ENCODE measurements around the gene CHST11.

The CHST11 gene

DNA sequence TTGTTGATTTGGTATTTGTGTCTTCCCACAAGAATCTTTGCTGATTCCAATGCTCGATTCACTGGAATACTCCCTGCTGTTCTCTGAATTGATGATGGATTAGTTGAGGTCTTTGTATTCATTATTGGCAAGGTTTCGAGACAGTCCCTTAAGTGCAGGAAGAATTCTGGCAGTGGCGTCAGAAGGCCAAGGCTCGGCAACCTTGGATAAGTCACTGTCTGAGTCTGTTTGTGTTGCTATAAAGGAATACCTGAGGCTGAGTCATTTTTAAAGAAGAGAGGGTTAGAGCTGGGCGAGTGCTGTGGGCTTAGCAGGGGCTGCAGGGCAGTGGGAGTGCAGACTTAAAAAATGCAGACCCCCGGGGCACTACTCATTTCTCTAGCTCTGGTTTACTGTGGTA is 56.9 kb downstream of the CHST11 start:
- no peak overlapping the region for H3K9ac ChIP-seq (ENCODE audit: low read length)
- H3K27ac ChIP-seq (ENCODE audit: low read depth, low read length) = no peak overlapping the region
- H3K36me3 ChIP-seq (ENCODE audit: low read length) = no peaks in the 10 kb centered on the region
- no peak overlapping the region for H3K4me2 ChIP-seq (ENCODE audit: low read depth, low read length, poor library complexity, severe bottlenecking)
- no peak overlapping the region for H2AFZ ChIP-seq (ENCODE audit: low read depth, low read length, severe bottlenecking)
- H3F3A ChIP-seq (ENCODE audit: insufficient read depth) = no peaks in the 10 kb centered on the region
- H4K20me1 ChIP-seq (ENCODE audit: low read depth, low read length) = no peaks in the 10 kb centered on the region
- no peaks in the 10 kb centered on the region for H3K27me3 ChIP-seq (ENCODE audit: low read length)
- no peaks in the 10 kb centered on the region for H3K9me2 ChIP-seq (replicated peaks; ENCODE audit: insufficient read depth, low read length)
- TF ChIP-seq EZH2phosphoT487 (conservative IDR thresholded peaks at IDR 0.05; ENCODE audit: low read length) = no peak
- TF ChIP-seq CTCF (IDR thresholded peaks at IDR 0.05; ENCODE audit: insufficient read depth, low read length, poor library complexity, severe bottlenecking) = no peak
- H3K4me3 ChIP-seq (ENCODE audit: insufficient read depth, low read length, poor library complexity, severe bottlenecking) = no peak overlapping the region
- H3K9me3 ChIP-seq (ENCODE audit: insufficient read depth, low read length) = no peaks in the 10 kb centered on the region
- H3K79me2 ChIP-seq (ENCODE audit: insufficient read depth, low read length) = no peaks in the 10 kb centered on the region

- TF ChIP-seq EZH2phosphoT487 (conservative IDR thresholded peaks at IDR 0.05; ENCODE audit: low read length) (no peak), CTCF (IDR thresholded peaks at IDR 0.05; ENCODE audit: insufficient read depth, low read length, poor library complexity, severe bottlenecking) (no peak)
- no peak overlapping the region for H3K27ac ChIP-seq (ENCODE audit: low read depth, low read length)
- H3K79me2 ChIP-seq (ENCODE audit: insufficient read depth, low read length) = no peaks in the 10 kb centered on the region
- H2AFZ ChIP-seq (ENCODE audit: low read depth, low read length, severe bottlenecking) = no peak overlapping the region
- no peaks in the 10 kb centered on the region for H3F3A ChIP-seq (ENCODE audit: insufficient read depth)
- no peak overlapping the region for H3K9ac ChIP-seq (ENCODE audit: low read length)
- H3K4me3 ChIP-seq (ENCODE audit: insufficient read depth, low read length, poor library complexity, severe bottlenecking) = no peak overlapping the region
- no peak overlapping the region for H3K4me2 ChIP-seq (ENCODE audit: low read depth, low read length, poor library complexity, severe bottlenecking)
- no peaks in the 10 kb centered on the region for H3K9me3 ChIP-seq (ENCODE audit: insufficient read depth, low read length)
- H3K9me2 ChIP-seq (replicated peaks; ENCODE audit: insufficient read depth, low read length) = no peaks in the 10 kb centered on the region
- H3K36me3 ChIP-seq (ENCODE audit: low read length) = no peaks in the 10 kb centered on the region
- H3K27me3 ChIP-seq (ENCODE audit: low read length) = no peaks in the 10 kb centered on the region
- H4K20me1 ChIP-seq (ENCODE audit: low read depth, low read length) = no peaks in the 10 kb centered on the region
Measured at GRCh38 chr12:104514092-104514810, 57.5 kb downstream of the CHST11 start.

GRCh38 chr12:104515899-104516298 is 59.2 kb downstream of the CHST11 start:
- TF ChIP-seq EZH2phosphoT487 (conservative IDR thresholded peaks at IDR 0.05; ENCODE audit: low read length) (no peak), CTCF (IDR thresholded peaks at IDR 0.05; ENCODE audit: insufficient read depth, low read length, poor library complexity, severe bottlenecking) (no peak)
- no peaks in the 10 kb centered on the region for H3K9me3 ChIP-seq (ENCODE audit: insufficient read depth, low read length)
- H3K9me2 ChIP-seq (replicated peaks; ENCODE audit: insufficient read depth, low read length) = no peaks in the 10 kb centered on the region
- no peaks in the 10 kb centered on the region for H3F3A ChIP-seq (ENCODE audit: insufficient read depth)
- no peaks in the 10 kb centered on the region for H3K27me3 ChIP-seq (ENCODE audit: low read length)
- no peaks in the 10 kb centered on the region for H3K36me3 ChIP-seq (ENCODE audit: low read length)
- H3K9ac ChIP-seq (ENCODE audit: low read length) = no peak overlapping the region
- no peak overlapping the region for H3K4me3 ChIP-seq (ENCODE audit: insufficient read depth, low read length, poor library complexity, severe bottlenecking)
- no peak overlapping the region for H2AFZ ChIP-seq (ENCODE audit: low read depth, low read length, severe bottlenecking)
- H3K4me2 ChIP-seq (ENCODE audit: low read depth, low read length, poor library complexity, severe bottlenecking) = no peak overlapping the region
- H4K20me1 ChIP-seq (ENCODE audit: low read depth, low read length) = no peaks in the 10 kb centered on the region
- H3K27ac ChIP-seq (ENCODE audit: low read depth, low read length) = no peak overlapping the region
- no peaks in the 10 kb centered on the region for H3K79me2 ChIP-seq (ENCODE audit: insufficient read depth, low read length)
